Ishikawa (cell line): ENCODE measurements around the gene GNB3.
A peak's percentile ranks its signal among the peaks of the same experiment; 100 is the strongest.

Experiments
- CEBPB ChIP-seq: IDR thresholded peaks from 2 replicates; pipeline ENCODE4 v1.6.1; 2012
- CREB1 ChIP-seq: IDR thresholded peaks from 2 replicates; pipeline ENCODE4 v1.6.1; 2012; ENCODE audit warnings: low read depth
- EGR1 ChIP-seq: IDR thresholded peaks from 2 replicates; pipeline ENCODE4 v1.6.1; 2012
- EP300 ChIP-seq: IDR thresholded peaks from 2 replicates; pipeline ENCODE4 v1.6.1; 2012; ENCODE audit warnings: borderline replicate concordance
- FOXM1 ChIP-seq: IDR thresholded peaks from 2 replicates; pipeline ENCODE4 v1.6.1; 2012; ENCODE audit warnings: low read depth, borderline replicate concordance
- NFIC ChIP-seq: IDR thresholded peaks from 2 replicates; pipeline ENCODE4 v1.6.1; 2012
- RAD21 ChIP-seq: IDR thresholded peaks from 2 replicates; pipeline ENCODE4 v1.6.1; 2012; ENCODE audit warnings: low read depth
- TAF1 ChIP-seq: IDR thresholded peaks from 2 replicates; pipeline ENCODE4 v1.6.1; 2012; ENCODE audit warnings: low read depth, mild to moderate bottlenecking
- TCF12 ChIP-seq: IDR thresholded peaks from 2 replicates; pipeline ENCODE4 v1.6.1; 2012; ENCODE audit warnings: low read depth
- TEAD4 ChIP-seq: IDR thresholded peaks from 2 replicates; pipeline ENCODE4 v1.6.1; 2012
- YY1 ChIP-seq: IDR thresholded peaks from 2 replicates; pipeline ENCODE4 v1.6.1; 2012; ENCODE audit warnings: low read depth
- ZBTB7A ChIP-seq: IDR thresholded peaks from 2 replicates; pipeline ENCODE4 v1.6.1; 2012; ENCODE audit warnings: low read depth
- TF ChIP-seq, protein P1 (sequence below): IDR thresholded peaks from 2 replicates; pipeline ENCODE4 v1.6.1; 2012; ENCODE audit warnings: low read depth, mild to moderate bottlenecking
- TF ChIP-seq, protein P2 (sequence below): IDR thresholded peaks from 2 replicates; pipeline ENCODE4 v1.6.1; 2012
- TF ChIP-seq, protein P3 (sequence below): IDR thresholded peaks from 2 replicates; pipeline ENCODE4 v1.6.1; 2012

GNB3 gene

DNA sequence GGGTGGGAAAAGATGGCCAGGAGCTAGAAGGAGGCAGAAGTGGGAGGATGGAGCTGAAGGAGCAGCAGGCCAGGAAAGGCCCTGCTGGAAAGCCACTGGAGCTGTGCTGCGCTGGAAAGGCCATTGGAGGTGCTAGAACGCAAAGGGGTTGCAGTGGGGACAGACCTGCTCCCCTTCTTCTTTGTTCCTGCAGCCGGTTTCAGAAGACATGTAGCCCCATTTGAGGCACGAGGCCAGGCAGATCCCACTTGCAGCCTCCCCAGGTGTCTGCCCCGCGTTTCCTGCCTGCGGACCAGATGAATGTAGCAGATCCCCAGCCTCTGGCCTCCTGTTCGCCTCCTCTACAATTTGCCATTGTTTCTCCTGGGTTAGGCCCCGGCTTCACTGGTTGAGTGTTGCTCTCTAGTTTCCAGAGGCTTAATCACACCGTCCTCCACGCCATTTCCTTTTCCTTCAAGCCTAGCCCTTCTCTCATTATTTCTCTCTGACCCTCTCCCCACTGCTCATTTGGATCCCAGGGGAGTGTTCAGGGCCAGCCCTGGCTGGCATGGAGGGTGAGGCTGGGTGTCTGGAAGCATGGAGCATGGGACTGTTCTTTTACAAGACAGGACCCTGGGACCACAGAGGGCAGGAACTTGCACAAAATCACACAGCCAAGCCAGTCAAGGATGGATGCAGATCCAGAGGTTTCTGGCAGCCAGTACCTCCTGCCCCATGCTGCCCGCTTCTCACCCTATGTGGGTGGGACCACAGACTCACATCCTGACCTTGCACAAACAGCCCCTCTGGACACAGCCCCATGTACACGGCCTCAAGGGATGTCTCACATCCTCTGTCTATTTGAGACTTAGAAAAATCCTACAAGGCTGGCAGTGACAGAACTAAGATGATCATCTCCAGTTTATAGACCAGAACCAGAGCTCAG lies 21.4 kb upstream of the GNB3 start:
- TF ChIP-seq EP300: no peak
- TF ChIP-seq CEBPB: no peak
- TF ChIP-seq, protein P1, sequence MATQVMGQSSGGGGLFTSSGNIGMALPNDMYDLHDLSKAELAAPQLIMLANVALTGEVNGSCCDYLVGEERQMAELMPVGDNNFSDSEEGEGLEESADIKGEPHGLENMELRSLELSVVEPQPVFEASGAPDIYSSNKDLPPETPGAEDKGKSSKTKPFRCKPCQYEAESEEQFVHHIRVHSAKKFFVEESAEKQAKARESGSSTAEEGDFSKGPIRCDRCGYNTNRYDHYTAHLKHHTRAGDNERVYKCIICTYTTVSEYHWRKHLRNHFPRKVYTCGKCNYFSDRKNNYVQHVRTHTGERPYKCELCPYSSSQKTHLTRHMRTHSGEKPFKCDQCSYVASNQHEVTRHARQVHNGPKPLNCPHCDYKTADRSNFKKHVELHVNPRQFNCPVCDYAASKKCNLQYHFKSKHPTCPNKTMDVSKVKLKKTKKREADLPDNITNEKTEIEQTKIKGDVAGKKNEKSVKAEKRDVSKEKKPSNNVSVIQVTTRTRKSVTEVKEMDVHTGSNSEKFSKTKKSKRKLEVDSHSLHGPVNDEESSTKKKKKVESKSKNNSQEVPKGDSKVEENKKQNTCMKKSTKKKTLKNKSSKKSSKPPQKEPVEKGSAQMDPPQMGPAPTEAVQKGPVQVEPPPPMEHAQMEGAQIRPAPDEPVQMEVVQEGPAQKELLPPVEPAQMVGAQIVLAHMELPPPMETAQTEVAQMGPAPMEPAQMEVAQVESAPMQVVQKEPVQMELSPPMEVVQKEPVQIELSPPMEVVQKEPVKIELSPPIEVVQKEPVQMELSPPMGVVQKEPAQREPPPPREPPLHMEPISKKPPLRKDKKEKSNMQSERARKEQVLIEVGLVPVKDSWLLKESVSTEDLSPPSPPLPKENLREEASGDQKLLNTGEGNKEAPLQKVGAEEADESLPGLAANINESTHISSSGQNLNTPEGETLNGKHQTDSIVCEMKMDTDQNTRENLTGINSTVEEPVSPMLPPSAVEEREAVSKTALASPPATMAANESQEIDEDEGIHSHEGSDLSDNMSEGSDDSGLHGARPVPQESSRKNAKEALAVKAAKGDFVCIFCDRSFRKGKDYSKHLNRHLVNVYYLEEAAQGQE: no peak
- no peak for TF ChIP-seq TCF12
- TF ChIP-seq CREB1: no peak
- TF ChIP-seq TAF1: no peak
- TF ChIP-seq RAD21: no peak
- no peak for TF ChIP-seq TEAD4
- no peak for TF ChIP-seq NFIC
- no peak for TF ChIP-seq YY1
- TF ChIP-seq EGR1: no peak
- TF ChIP-seq FOXM1: no peak
- TF ChIP-seq, protein P2, sequence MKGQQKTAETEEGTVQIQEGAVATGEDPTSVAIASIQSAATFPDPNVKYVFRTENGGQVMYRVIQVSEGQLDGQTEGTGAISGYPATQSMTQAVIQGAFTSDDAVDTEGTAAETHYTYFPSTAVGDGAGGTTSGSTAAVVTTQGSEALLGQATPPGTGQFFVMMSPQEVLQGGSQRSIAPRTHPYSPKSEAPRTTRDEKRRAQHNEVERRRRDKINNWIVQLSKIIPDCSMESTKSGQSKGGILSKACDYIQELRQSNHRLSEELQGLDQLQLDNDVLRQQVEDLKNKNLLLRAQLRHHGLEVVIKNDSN: no peak
- TF ChIP-seq ZBTB7A: no peak
- TF ChIP-seq, protein P3, sequence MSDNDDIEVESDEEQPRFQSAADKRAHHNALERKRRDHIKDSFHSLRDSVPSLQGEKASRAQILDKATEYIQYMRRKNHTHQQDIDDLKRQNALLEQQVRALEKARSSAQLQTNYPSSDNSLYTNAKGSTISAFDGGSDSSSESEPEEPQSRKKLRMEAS: no peak

DNA sequence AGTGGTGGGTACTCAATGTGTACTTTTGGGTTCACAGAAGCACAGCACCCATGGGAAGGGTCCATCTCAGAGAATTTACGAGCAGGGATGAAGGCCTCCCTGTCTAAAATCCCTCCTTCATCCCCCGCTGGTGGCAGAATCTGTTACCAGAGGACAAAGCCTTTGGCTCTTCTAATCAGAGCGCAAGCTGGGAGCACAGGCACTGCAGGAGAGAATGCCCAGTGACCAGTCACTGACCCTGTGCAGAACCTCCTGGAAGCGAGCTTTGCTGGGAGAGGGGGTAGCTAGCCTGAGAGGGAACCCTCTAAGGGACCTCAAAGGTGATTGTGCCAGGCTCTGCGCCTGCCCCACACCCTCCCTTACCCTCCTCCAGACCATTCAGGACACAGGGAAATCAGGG lies 20.6 kb upstream of the GNB3 start:
- TF ChIP-seq FOXM1 (no peak), EP300 (no peak), ZBTB7A (no peak), CREB1 (no peak), YY1 (no peak)

DNA sequence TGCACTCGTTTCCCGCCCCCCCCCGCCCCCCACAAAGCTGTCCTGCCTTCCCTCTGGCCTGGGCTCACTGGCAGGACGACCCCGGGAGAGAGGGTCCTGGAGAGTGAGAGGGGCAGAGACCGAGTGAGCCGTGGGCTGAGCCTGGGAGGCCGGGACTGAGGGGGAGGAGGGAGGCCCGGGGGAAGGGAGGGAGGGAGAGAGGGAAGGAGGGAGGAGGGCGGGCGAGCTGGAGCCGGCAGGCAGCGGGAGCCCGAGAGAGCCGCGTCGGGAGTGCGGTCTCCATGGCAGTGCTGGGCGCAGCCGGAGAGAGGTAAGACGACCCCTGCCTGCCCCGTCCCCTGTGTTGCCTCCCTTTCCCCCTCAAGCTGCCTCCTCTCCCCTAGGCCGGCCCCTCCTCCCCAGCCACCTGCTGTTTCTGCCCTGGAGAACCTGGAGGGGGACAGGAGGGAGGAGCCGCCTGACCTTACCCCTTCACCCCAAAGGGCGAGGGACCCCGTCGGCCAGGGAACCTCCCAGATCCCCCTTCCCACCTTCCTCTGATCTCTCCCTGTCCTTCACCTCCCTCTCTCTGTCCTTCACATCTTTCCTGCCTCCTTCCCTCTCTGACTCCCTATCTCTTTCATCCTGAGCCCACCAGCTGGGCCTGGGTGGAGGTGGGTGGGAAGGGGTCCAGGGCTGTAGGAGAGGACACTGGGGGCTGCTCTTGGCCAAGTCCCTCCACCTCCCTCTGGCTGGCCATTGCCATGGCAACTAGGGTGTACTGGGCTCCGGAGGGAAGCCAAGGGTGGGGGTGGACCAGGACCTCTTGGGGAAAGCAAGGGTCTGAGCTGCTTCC lies 18.9 kb upstream of the GNB3 start, which contains the start of gene GPR162:
Gene GPR162, plus strand, starts transcription at position 231 of the 835 bp plus-strand sequence. CDS start 2,078 bp downstream, outside the sequence.
- TF ChIP-seq, protein P3: no peak
- peak; percentile 64 for TF ChIP-seq ZBTB7A

DNA sequence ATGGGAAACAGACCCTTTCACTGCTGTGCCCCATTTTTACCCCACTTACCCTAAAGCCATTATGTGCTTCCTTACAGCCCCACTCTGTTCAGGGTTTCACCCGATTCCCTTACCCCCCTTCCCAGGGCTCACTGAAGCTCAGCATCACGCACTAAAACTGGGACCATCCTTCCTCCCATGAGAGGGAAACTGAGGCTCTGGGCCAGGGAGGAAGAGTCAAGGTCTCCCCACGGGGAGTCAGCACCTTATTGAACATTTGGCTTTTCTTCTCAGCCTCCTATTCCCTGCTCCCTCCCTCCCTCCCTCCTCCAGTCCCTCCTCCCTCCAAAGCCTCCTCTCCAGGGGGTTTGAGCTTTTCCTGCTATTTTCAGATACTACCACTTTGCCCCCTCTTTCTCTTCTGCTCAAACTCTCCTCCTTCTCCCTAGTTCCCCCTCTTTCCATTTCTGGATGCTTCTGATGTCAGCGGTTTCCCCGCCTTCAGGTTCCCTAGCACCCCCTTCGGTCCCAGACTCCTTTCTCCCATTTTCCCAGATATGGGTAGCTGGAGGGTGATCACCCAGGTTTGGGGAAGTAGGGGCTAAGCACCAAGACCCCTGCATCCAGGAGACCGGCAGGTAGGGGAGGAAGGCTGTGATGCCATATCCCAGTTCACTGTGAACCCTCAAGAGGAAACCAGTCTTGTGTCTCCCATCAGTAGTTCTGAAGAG lies 18.1 kb upstream of the GNB3 start:
- TF ChIP-seq, protein P1: no peak
- TF ChIP-seq TCF12: no peak
- TF ChIP-seq CREB1: no peak
- TF ChIP-seq ZBTB7A: no peak
- no peak for TF ChIP-seq YY1
- no peak for TF ChIP-seq TEAD4
- TF ChIP-seq, protein P2: no peak
- no peak for TF ChIP-seq EGR1
- no peak for TF ChIP-seq RAD21
- no peak for TF ChIP-seq NFIC
- TF ChIP-seq EP300: no peak
- TF ChIP-seq CEBPB: no peak
- TF ChIP-seq FOXM1: no peak
- TF ChIP-seq, protein P3: no peak
- TF ChIP-seq TAF1: no peak
